HG03460 (cell line): ENCODE data around the gene NR2C2.
A peak's percentile ranks its signal among the peaks of the same experiment; 100 is the strongest.

Source experiments
- ATAC-seq: cut with Tn5 transposase; IDR thresholded peaks from one replicate; pipeline ENCODE4 v1.9.1; 2021; ENCODE audit not compliant: unreplicated experiment

The NR2C2 gene

GRCh38 chr3:14921034-14921616 is 26.3 kb upstream of the NR2C2 start:
- peak; percentile 77 for ATAC-seq

- ATAC-seq, result no peak
These were observed 25.3 kb upstream of the NR2C2 start for GRCh38 chr3:14921811-14922705.

DNA sequence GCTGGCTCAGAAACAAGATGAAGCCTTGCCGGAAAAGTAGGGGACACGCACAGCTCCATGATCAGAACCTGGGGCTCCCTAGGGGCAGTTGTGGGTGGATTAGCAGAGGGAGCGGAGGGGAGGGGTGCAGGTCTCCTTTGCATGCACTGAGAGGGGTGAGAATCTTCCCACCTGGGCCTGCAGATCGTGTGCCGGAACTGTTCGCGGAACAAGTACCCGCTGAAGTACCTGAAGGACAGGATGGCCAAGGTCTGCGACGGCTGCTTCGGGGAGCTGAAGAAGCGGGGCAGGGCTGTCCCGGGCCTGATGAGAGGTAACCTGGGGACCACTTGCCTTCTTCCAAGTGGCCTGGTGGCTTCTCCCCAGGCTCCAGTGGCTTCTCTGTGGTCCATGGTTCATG is 24.5 kb upstream of the NR2C2 start:
- no peak for ATAC-seq

- ATAC-seq, result no peak
These were observed 23.9 kb upstream of the NR2C2 start for GRCh38 chr3:14923476-14923875.

- no peak for ATAC-seq
These were observed 21.4 kb upstream of the NR2C2 start for GRCh38 chr3:14925729-14926591.

GRCh38 chr3:14926592-14926991 is 20.8 kb upstream of the NR2C2 start:
- ATAC-seq, result no peak

- no peak for ATAC-seq
These were observed 20.1 kb upstream of the NR2C2 start for GRCh38 chr3:14927308-14927707.

- no peak for ATAC-seq
These were observed 17.9 kb upstream of the NR2C2 start for GRCh38 chr3:14929310-14930074.

- no peak for ATAC-seq
These were observed 13.5 kb upstream of the NR2C2 start for GRCh38 chr3:14933820-14934425.

DNA sequence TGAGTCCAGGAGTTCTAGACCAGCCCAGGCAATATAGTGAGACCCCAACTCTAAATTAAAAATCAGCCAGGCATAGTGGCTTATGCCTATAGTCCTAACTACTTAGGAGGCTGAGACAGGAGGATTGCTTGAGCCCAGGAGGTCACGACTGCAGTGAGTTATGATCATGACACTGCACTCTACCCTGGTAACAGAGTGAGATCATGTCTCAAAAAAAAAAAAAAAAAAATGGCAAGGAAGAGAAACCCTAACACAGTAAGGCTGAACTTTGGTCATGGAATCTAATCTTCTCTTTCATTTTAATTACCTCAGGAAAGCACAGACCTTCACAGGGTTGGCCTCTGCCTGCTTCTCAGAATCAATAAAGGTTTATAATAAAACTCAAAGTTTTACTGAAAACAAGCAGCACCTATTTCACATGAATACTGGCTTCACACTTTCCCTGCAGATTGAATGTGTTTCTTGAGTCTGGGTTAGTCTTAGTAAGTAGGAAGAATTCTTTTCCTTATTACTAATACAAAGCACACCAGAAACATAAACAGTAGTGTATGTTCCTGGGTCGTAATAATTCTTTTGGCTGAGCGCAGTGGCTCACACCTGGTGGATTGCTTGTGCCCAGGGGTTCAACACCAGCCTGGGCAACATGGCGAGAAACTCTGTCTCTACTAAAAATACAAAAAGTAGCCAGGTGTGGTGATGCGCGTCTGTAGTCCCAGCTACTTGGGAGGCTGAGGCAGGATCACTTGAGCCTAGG is 11.6 kb upstream of the NR2C2 start:
- ATAC-seq, result no peak

- no peak for ATAC-seq
These were observed 8.4 kb upstream of the NR2C2 start for GRCh38 chr3:14938954-14939353.

- no peak for ATAC-seq
These were observed 5.5 kb upstream of the NR2C2 start for GRCh38 chr3:14941871-14942270.

- ATAC-seq, result peak; percentile 22
These were observed 4.3 kb upstream of the NR2C2 start for GRCh38 chr3:14943042-14943441.

DNA sequence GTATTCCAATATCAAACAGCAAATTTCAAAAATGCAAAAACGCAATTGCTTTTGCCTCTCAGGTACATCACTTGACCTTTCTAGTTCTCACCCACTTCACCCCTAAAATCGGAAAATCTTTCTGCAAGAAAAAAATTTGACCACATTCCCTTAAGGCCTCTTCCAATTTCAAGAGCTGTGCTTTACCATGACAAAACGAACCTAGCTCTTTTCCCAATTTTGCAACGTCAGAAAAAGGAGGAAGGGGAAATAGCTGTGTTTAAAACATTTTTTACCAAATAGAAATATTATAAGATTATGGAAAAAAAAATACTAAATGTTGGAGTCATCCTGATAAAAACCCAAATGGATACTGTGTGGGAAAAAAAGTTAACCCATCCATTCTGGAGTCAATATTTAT is 1.1 kb upstream of the NR2C2 start:
- no peak for ATAC-seq

GRCh38 chr3:14946739-14947099 is 664 bp upstream of the NR2C2 start:
- no peak for ATAC-seq

DNA sequence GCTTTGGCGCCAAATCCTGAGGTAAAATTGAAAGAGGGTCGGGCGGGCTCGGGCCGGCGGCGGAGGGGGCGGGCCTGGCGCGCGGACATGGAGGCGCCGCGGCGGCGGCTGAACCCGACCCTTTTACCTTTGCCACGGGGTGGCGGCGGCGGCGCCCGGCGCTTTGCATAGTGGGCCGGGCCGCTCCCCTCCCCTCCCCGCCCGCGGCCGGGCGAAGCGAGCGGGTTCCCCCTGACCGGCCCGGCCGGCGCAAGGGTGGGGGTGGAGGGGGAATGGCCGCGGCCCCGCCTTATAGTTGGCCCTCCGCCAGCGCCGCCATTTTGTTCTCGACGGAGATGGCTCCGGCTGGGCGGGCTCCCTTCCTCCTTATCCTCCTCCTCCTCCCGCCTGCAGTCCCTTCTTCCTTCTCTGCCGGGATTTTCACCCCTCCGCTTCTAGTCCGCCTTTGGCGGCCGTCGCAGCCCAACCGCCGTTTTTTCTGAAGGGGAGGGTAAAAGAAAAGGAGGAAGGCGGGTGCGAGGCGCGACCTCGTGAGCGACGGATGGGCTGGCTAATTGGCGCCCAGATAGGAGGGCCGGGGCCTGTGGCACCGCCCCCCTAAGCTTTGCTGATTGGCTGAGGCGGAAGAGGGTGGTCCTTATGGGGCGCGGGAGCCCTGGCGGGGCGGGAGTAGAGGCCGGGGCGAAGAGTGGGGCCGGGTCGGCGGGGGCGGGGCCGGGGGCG is 664 bp downstream of the NR2C2 start:
- ATAC-seq, result peak; percentile 88

GRCh38 chr3:14948609-14949038 is 1.2 kb downstream of the NR2C2 start:
- ATAC-seq, result no peak

- ATAC-seq, result no peak
These were observed 1.7 kb downstream of the NR2C2 start for GRCh38 chr3:14949126-14949525.

DNA sequence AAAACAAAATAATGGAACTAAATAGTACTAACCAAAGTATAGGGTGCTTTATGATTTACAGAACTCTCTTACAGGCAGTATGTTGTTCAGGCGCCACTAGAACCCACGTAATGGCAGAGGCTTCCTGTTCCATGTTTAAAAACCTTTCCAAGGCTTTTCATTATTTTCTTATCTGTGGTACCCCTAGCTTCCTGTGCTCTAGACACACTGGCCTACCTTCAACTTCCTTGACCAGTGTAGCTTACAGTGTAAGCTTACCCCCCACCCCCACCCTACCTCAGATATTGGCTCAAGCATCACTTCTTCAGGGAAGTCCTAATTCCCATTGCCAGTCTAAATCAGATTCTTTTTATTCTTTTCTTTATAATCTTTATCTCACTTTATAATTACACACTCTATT is 2.9 kb downstream of the NR2C2 start:
- ATAC-seq, result no peak
